Activated CD4-positive, alpha-beta T cell treated with anti-CD3 and anti-CD28 coated beads, Interleukin-2, amount 50 U/mL, for 4 hours (primary cell): ENCODE data around the gene AP1M1.

Source experiments
- DNase-seq, 2 experiments: peaks; one replicate each; pipeline ENCODE4 v3.0.0-alpha.2; 2020

The AP1M1 gene

GRCh38 chr19:16208847-16209665, 11.3 kb downstream of the AP1M1 start:
- DNase-seq, result no peak

- no peak for DNase-seq
Measured at GRCh38 chr19:16210168-16210567, 12.5 kb downstream of the AP1M1 start.

GRCh38 chr19:16213076-16213475, 15.4 kb downstream of the AP1M1 start:
- DNase-seq, result no peak

GRCh38 chr19:16216744-16217670, 19.3 kb downstream of the AP1M1 start:
- DNase-seq, result no peak

- DNase-seq, result no peak
Measured at GRCh38 chr19:16217716-16218451, 20.2 kb downstream of the AP1M1 start.

GRCh38 chr19:16218851-16219250, 21.1 kb downstream of the AP1M1 start:
- DNase-seq, result no peak

- no peak for DNase-seq
Measured at GRCh38 chr19:16222806-16223205, 25.1 kb downstream of the AP1M1 start.

- no peak for DNase-seq
Measured at GRCh38 chr19:16223746-16224145, 26.0 kb downstream of the AP1M1 start.

GRCh38 chr19:16224293-16225045, 26.8 kb downstream of the AP1M1 start:
- DNase-seq, result no peak

GRCh38 chr19:16225279-16226183, 27.8 kb downstream of the AP1M1 start:
- no peak for DNase-seq

GRCh38 chr19:16226184-16226591, 28.5 kb downstream of the AP1M1 start:
- DNase-seq, result no peak

GRCh38 chr19:16226878-16227836, 29.4 kb downstream of the AP1M1 start:
- DNase-seq, result no peak

GRCh38 chr19:16227837-16228636, 30.3 kb downstream of the AP1M1 start:
- DNase-seq, result no peak

GRCh38 chr19:16228637-16229321, 31.1 kb downstream of the AP1M1 start:
- no peak for DNase-seq

GRCh38 chr19:16229322-16229641, 31.6 kb downstream of the AP1M1 start:
- DNase-seq, result no peak

GRCh38 chr19:16232127-16232526, 34.4 kb downstream of the AP1M1 start:
- DNase-seq, result no peak

- DNase-seq, result no peak
Measured at GRCh38 chr19:16232568-16232967, 34.9 kb downstream of the AP1M1 start.

GRCh38 chr19:16233081-16233776, 35.5 kb downstream of the AP1M1 start:
- DNase-seq, result no peak
